ENCODE data around the gene BMP5. TPM values are rescaled to one million over a fixed set of nuclear protein-coding genes. Genes with fewer than 3 reads are reported as not detected.

BMP5 gene
- total and polyA plus RNA-seq, 10 of the 15 experiments (the other 5 are each of a cell fraction or from before 2014, with no cell fraction given): not detected

- no peaks in the 10 kb centered on the region for H3K79me2 ChIP-seq (ENCODE audit: control insufficient read depth, insufficient read depth, low read length)
- WGBS (ENCODE audit: insufficient coverage, insufficient replicate concordance, low lambda C conversion rate, missing lambda C conversion rate): 0% methylated on average over 6 of the region's 6 CpGs
- BruUV-seq (replicated peaks): no TSS peak
- H2AFZ ChIP-seq (ENCODE audit: control insufficient read depth, low read depth, low read length): no peak overlapping the region
- H3K9ac ChIP-seq (ENCODE audit: control insufficient read depth, insufficient read depth, low read length): no peak overlapping the region
- H3K27ac ChIP-seq (ENCODE audit: control insufficient read depth, insufficient read depth): no peak overlapping the region
- POLR2A ChIA-PET: no interaction called here
- no peaks in the 10 kb centered on the region for H3K4me1 ChIP-seq (ENCODE audit: control insufficient read depth, insufficient read depth, low read length)
- no peak for TF ChIP-seq ZBTB33 (IDR thresholded peaks at IDR 0.05)
- no peak for TF ChIP-seq SIX5 (IDR thresholded peaks at IDR 0.05; ENCODE audit: low read depth, low read length, severe bottlenecking)
- TF ChIP-seq IRF3 (IDR thresholded peaks at IDR 0.05): no peak
- TF ChIP-seq SMC3 (IDR thresholded peaks at IDR 0.05; ENCODE audit: borderline replicate concordance, low read length): no peak
- TF ChIP-seq ZBTB40 (IDR thresholded peaks at IDR 0.05; ENCODE audit: borderline replicate concordance): no peak
- no peaks in the 10 kb centered on the region for H3K9me3 ChIP-seq (replicated peaks; ENCODE audit: control insufficient read depth, insufficient read depth, low read length)
- no peaks in the 10 kb centered on the region for H3K36me3 ChIP-seq (ENCODE audit: control insufficient read depth in 2 of 2, insufficient read depth in 2 of 2, low read length in 1 of 2)
- intact Hi-C loops (cut with micrococcal nuclease; ENCODE audit: unreplicated experiment) (no loop called here), in situ Hi-C loops (cut with MboI) (no loop called here)
- H3K4me2 ChIP-seq (ENCODE audit: control insufficient read depth, insufficient read depth): no peak overlapping the region
- H4K20me1 ChIP-seq (ENCODE audit: control insufficient read depth, insufficient read depth): no peaks in the 10 kb centered on the region
- H3K27me3 ChIP-seq (replicated peaks in 1 of 2; ENCODE audit: control insufficient read depth in 2 of 2, insufficient read depth in 2 of 2, low read length in 1 of 2): no peaks in the 10 kb centered on the region
- CTCF ChIA-PET: no interaction called here
- SMC1A ChIA-PET (ENCODE audit: uncharacterized antibody, unreplicated experiment): no interaction called here
- FAIRE-seq (no peak), ATAC-seq (no peak), DNase-seq (ENCODE audit: low read depth, low spot score) (no peak)
- RAD21 ChIA-PET (ENCODE audit: unreplicated experiment): no interaction called here
- no peak overlapping the region for H3K4me3 ChIP-seq
Observed at GRCh38 chr6:55756531-55757031, 118.8 kb downstream of the BMP5 start.

All from GM12878 (cell line).